SK-N-SH (cell line): ENCODE measurements around the gene SPTLC1. TPM values are rescaled to one million over a fixed set of nuclear protein-coding genes. Genes with fewer than 3 reads are reported as not detected.

Source experiments
- CTCF ChIA-PET: fragments of 300-600, 350-600 bp; formaldehyde crosslinking; extraction: SDS; loops from one replicate; lab custom pipeline; 2021; lab: Yijun Ruan, JAX
- POLR2A ChIA-PET: fragments of 350-600 bp; sonication (Branson Sonifier 250); formaldehyde crosslinking; extraction: SDS; loops from one replicate; lab custom pipeline; 2020; ENCODE audit warnings: antibody characterized with exemption, inconsistent platforms; lab: Yijun Ruan, JAX
- DNase-seq: peaks from one replicate; pipeline ENCODE4 v3.0.0; 2012
- H2AFZ ChIP-seq: fragments of 200-600 bp; sonication (generic); 2 replicates; pipeline ENCODE4 v1.8.1; 2016; ENCODE audit warnings: antibody characterized with exemption, mild to moderate bottlenecking, low read depth
- H3F3A ChIP-seq: fragments of 200-600 bp; sonication (generic); replicated peaks from 2 replicates; pipeline ENCODE3; 2016; ENCODE audit warnings: antibody characterized with exemption, mild to moderate bottlenecking; ENCODE audit not compliant: insufficient read depth
- H3K27ac ChIP-seq, 2 experiments: fragments of 200-500 bp in 1 of 2; fragments of 200-600 bp in 1 of 2; sonication (Bioruptor generic) in 1 of 2; sonication (generic), shearing (Covaris generic) in 1 of 2; 2 replicates each; pipeline versions ENCODE4 v1.5.1 to v1.6.1; 2014 to 2016; ENCODE audit warnings: low read depth in 2 of 2, inconsistent platforms in 1 of 2, low read length in 1 of 2, mild to moderate bottlenecking in 1 of 2, mixed read lengths in 1 of 2
- H3K27me3 ChIP-seq: fragments of 200-600 bp; sonication (generic), shearing (Covaris generic); 2 replicates; pipeline ENCODE4 v1.6.1; 2016; ENCODE audit warnings: mixed run types; ENCODE audit not compliant: insufficient read depth
- H3K36me3 ChIP-seq, 2 experiments: fragments of 200-500 bp in 1 of 2; fragments of 200-600 bp in 1 of 2; sonication (Bioruptor generic) in 1 of 2; sonication (generic) in 1 of 2; replicated peaks in 1 of 2; 2 replicates each; pipeline versions ENCODE3 to v1.5.1; 2014 to 2016; ENCODE audit warnings: low read length in 1 of 2, mild to moderate bottlenecking in 1 of 2; ENCODE audit not compliant: insufficient read depth in 2 of 2, control insufficient read depth in 1 of 2
- H3K4me1 ChIP-seq, 2 experiments: fragments of 200-500 bp in 1 of 2; fragments of 200-600 bp in 1 of 2; sonication (Bioruptor generic) in 1 of 2; sonication (generic), shearing (Covaris generic) in 1 of 2; 2 replicates each; pipeline versions ENCODE4 v1.5.1 to v1.6.1; 2014 to 2016; ENCODE audit warnings: low read depth in 1 of 2, low read length in 1 of 2, mixed run types in 1 of 2; ENCODE audit not compliant: insufficient read depth in 2 of 2, control insufficient read depth in 1 of 2
- H3K4me2 ChIP-seq: fragments of 200-600 bp; sonication (generic), shearing (Covaris generic); 2 replicates; pipeline ENCODE4 v1.6.1; 2017; ENCODE audit warnings: mixed run types
- H3K4me3 ChIP-seq, 2 experiments: fragments of 200-500 bp in 1 of 2; fragments of 200-600 bp in 1 of 2; sonication (Bioruptor generic) in 1 of 2; sonication (generic), shearing (Covaris generic) in 1 of 2; 2 replicates each; pipeline versions ENCODE4 v1.5.1 to v1.8.1; 2014 to 2016; ENCODE audit warnings: low read depth in 2 of 2, inconsistent platforms in 1 of 2, low read length in 1 of 2, mild to moderate bottlenecking in 1 of 2, mixed read lengths in 1 of 2, moderate library complexity in 1 of 2
- H3K79me2 ChIP-seq: fragments of 200-600 bp; sonication (generic); 2 replicates; pipeline ENCODE4 v1.8.1; 2017; ENCODE audit warnings: mild to moderate bottlenecking; ENCODE audit not compliant: insufficient read depth
- H3K9ac ChIP-seq: fragments of 200-600 bp; sonication (generic); 2 replicates; pipeline ENCODE4 v1.6.1; 2017; ENCODE audit warnings: mixed run types
- H3K9me2 ChIP-seq: fragments of 200-600 bp; sonication (generic); 2 replicates; pipeline ENCODE4 v1.6.1; 2017; ENCODE audit warnings: mixed run types
- H3K9me3 ChIP-seq: fragments of 200-600 bp; sonication (generic); 2 replicates; pipeline ENCODE4 v1.6.1; 2017; ENCODE audit warnings: mixed run types, mild to moderate bottlenecking, moderate library complexity
- H4K20me1 ChIP-seq: fragments of 200-600 bp; sonication (generic); 2 replicates; pipeline ENCODE4 v1.6.1; 2017; ENCODE audit warnings: mild to moderate bottlenecking, mixed run types; ENCODE audit not compliant: insufficient read depth
- CTCF ChIP-seq: fragments of 200-600 bp; sonication (generic); IDR thresholded peaks from 2 replicates; pipeline ENCODE4 v1.6.1; 2017; ENCODE audit warnings: antibody characterized with exemption, mild to moderate bottlenecking, moderate library complexity
- EP300 ChIP-seq, 2 experiments: IDR thresholded peaks; 2 replicates each; pipeline versions ENCODE4 v1.4.0 to v1.6.1; 2012; ENCODE audit warnings: borderline replicate concordance in 1 of 2, low read depth in 1 of 2, low read length in 1 of 2
- EZH2phosphoT487 ChIP-seq: fragments of 200-600 bp; sonication (generic); IDR thresholded peaks from 2 replicates; pipeline ENCODE4 v1.6.1; 2017; ENCODE audit warnings: low read depth, mixed run types, mild to moderate bottlenecking, antibody characterized with exemption, moderate library complexity, borderline replicate concordance
- FOSL2 ChIP-seq: IDR thresholded peaks from 2 replicates; pipeline ENCODE4 v1.4.0; 2012; ENCODE audit warnings: low read depth, mild to moderate bottlenecking, moderate library complexity, borderline replicate concordance
- FOXJ3 ChIP-seq: sonication (generic); formaldehyde crosslinking; IDR thresholded peaks from 2 replicates; pipeline ENCODE4 v1.5.1; 2020; ENCODE audit warnings: mild to moderate bottlenecking, missing genetic modification reagents
- FOXM1 ChIP-seq: IDR thresholded peaks from 2 replicates; pipeline ENCODE4 v1.4.0; 2012; ENCODE audit warnings: low read depth, mild to moderate bottlenecking
- GABPA ChIP-seq: IDR thresholded peaks from 2 replicates; pipeline ENCODE4 v1.4.0; 2012; ENCODE audit warnings: low read depth, mild to moderate bottlenecking
- GATA2 ChIP-seq: sonication (generic); formaldehyde crosslinking; IDR thresholded peaks from 2 replicates; pipeline ENCODE4 v1.5.0; 2020; ENCODE audit warnings: mild to moderate bottlenecking, missing genetic modification reagents
- JUND ChIP-seq: IDR thresholded peaks from 2 replicates; pipeline ENCODE4 v1.4.0; 2012
- MXI1 ChIP-seq: IDR thresholded peaks from 2 replicates; pipeline ENCODE4 v1.6.1; 2012; ENCODE audit warnings: mild to moderate bottlenecking, low read depth, low read length, improper control_type of control experiment
- PBX3 ChIP-seq: IDR thresholded peaks from 2 replicates; pipeline ENCODE4; 2012
- POLR2AphosphoS5 ChIP-seq: IDR thresholded peaks from 2 replicates; pipeline ENCODE4 v1.6.1; 2012; ENCODE audit warnings: low read depth, low read length
- RFX5 ChIP-seq: IDR thresholded peaks from 2 replicates; pipeline ENCODE4 v1.6.1; 2012; ENCODE audit warnings: mild to moderate bottlenecking, improper control_type of control experiment, low read length
- TEAD4 ChIP-seq: IDR thresholded peaks from 2 replicates; pipeline ENCODE4 v1.4.0; 2012; ENCODE audit warnings: mild to moderate bottlenecking, borderline replicate concordance; ENCODE audit not compliant: insufficient read depth
- USF1 ChIP-seq: IDR thresholded peaks from 2 replicates; pipeline ENCODE4 v1.4.0; 2012; ENCODE audit warnings: low read depth, borderline replicate concordance
- ZBTB33 ChIP-seq: IDR thresholded peaks from 2 replicates; pipeline ENCODE4 v1.4.0; 2012; ENCODE audit warnings: low read depth, borderline replicate concordance
- WGBS: methylation state at CpG from one replicate; pipeline ENCODE4 v1.1.6; 2017; ENCODE audit warnings: low lambda C conversion rate; 5-methylcytosine and 5-hydroxymethylcytosine counted together
- polyA plus RNA-seq, 3 experiments: library from polyadenylated mRNA; depleted of rRNA; stranded (reverse); fragments of >200 nt; gene quantifications; 2 replicates each; pipeline ENCODE4 v1.2.3, GENCODE V29; 2012
- TF ChIP-seq, protein P1 (sequence below): fragments of 150-350 bp; IDR thresholded peaks from 2 replicates; pipeline ENCODE4 v1.6.1; 2016; ENCODE audit warnings: mild to moderate bottlenecking, low read depth, low read length
- TF ChIP-seq, protein P2 (sequence below): fragments of 150-350 bp; IDR thresholded peaks from 2 replicates; pipeline ENCODE4 v1.6.1; 2017; ENCODE audit warnings: antibody characterized with exemption, low read length, low read depth, borderline replicate concordance

SPTLC1 gene
- polyA plus RNA-seq, 1 of the 3 experiments (the other 2 are of a cell fraction) = 53.9 TPM

DNA sequence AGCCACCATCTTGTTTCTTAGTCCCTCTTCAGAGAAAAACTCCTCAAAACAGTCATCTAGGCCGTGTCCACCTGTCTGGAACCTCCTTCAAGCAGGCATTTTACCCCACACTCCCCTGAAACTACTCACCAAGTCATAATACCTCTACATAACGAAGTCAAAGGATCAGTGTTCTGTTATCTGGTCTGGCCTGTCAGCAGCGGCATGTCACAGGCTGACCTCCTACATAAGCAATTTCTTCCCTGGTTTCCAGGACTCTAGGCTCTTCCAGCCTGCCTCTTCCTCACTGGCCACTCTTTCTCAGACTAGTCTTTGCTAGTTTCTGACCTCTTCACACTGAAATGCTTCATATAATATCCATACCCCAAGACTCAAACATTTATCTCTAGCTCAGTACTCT, 72.2 kb downstream of the SPTLC1 start:
- TF ChIP-seq FOSL2 (no peak), GABPA (no peak)
- TF ChIP-seq, all 33 proteins: peak for 0
- Histone ChIP-seq H3K9me2 (no peaks in the 10 kb centered on the region), H3K9ac (no peak overlapping the region), H3K4me1 (no peaks in the 10 kb centered on the region), H3K79me2 (no peaks in the 10 kb centered on the region), H3K27me3 (no peaks in the 10 kb centered on the region), H3F3A (no peaks in the 10 kb centered on the region), H3K36me3 (peaks cover 74 to 83% of the 10 kb centered on the region in 2 experiments), H3K27ac (no peak overlapping the region), H3K4me2 (no peak overlapping the region), H2AFZ (no peak overlapping the region), H3K4me3 (no peak overlapping the region), H4K20me1 (no peaks in the 10 kb centered on the region), H3K9me3 (peaks cover 11% of the 10 kb centered on the region)
- CTCF ChIA-PET = no interaction called here
- WGBS = 95% methylated on average over 3 of the region's 3 CpGs
- POLR2A ChIA-PET = no interaction called here
- DNase-seq = no peak

GRCh38 chr9:92042260-92042659, 73.0 kb downstream of the SPTLC1 start:
- Histone ChIP-seq H3K9ac (no peak overlapping the region), H3K9me3 (peaks cover 11% of the 10 kb centered on the region), H3K79me2 (no peaks in the 10 kb centered on the region), H3K27ac (no peak overlapping the region), H3K36me3 (peaks cover 75 to 79% of the 10 kb centered on the region in 2 experiments), H4K20me1 (no peaks in the 10 kb centered on the region), H3K4me1 (no peaks in the 10 kb centered on the region; a peak in 1 of 4 replicates), H3K9me2 (no peaks in the 10 kb centered on the region), H3F3A (no peaks in the 10 kb centered on the region), H3K4me3 (no peak overlapping the region), H2AFZ (no peak overlapping the region), H3K4me2 (no peak overlapping the region), H3K27me3 (no peaks in the 10 kb centered on the region)
- ChIA-PET CTCF (no interaction called here), POLR2A (no interaction called here)
- 95% methylated on average over 1 of the region's 1 CpG for WGBS
- DNase-seq = no peak
- no peak for TF ChIP-seq ZBTB33
- TF ChIP-seq MXI1 = no peak
- TF ChIP-seq EP300 (IDR thresholded peaks at IDR 0.05; ENCODE audit: borderline replicate concordance in 1 of 2, low read depth in 1 of 2, low read length in 1 of 2) = no peak
- no peak for TF ChIP-seq RFX5
- no peak for TF ChIP-seq FOXM1
- TF ChIP-seq TEAD4 = no peak
- no peak for TF ChIP-seq USF1
- TF ChIP-seq GABPA = no peak
- TF ChIP-seq FOSL2 = no peak
- TF ChIP-seq EZH2phosphoT487 = no peak
- TF ChIP-seq JUND = no peak
- TF ChIP-seq, protein P1, sequence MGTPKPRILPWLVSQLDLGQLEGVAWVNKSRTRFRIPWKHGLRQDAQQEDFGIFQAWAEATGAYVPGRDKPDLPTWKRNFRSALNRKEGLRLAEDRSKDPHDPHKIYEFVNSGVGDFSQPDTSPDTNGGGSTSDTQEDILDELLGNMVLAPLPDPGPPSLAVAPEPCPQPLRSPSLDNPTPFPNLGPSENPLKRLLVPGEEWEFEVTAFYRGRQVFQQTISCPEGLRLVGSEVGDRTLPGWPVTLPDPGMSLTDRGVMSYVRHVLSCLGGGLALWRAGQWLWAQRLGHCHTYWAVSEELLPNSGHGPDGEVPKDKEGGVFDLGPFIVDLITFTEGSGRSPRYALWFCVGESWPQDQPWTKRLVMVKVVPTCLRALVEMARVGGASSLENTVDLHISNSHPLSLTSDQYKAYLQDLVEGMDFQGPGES = no peak
- TF ChIP-seq CTCF = no peak
- TF ChIP-seq FOXJ3 (CRISPR knock-in tag) = no peak
- TF ChIP-seq, protein P2, sequence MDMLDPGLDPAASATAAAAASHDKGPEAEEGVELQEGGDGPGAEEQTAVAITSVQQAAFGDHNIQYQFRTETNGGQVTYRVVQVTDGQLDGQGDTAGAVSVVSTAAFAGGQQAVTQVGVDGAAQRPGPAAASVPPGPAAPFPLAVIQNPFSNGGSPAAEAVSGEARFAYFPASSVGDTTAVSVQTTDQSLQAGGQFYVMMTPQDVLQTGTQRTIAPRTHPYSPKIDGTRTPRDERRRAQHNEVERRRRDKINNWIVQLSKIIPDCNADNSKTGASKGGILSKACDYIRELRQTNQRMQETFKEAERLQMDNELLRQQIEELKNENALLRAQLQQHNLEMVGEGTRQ = no peak
- no peak for TF ChIP-seq POLR2AphosphoS5
- no peak for TF ChIP-seq GATA2
- no peak for TF ChIP-seq PBX3
